Measurements from ENCODE around the gene IMMT. TPM values are rescaled to one million over a fixed set of nuclear protein-coding genes. Genes with fewer than 3 reads are reported as not detected.

The IMMT gene
- total and polyA plus RNA-seq, 2 experiments from 2014 or later, result 71.0 to 96.7 TPM

- TF ChIP-seq REST (IDR thresholded peaks at IDR 0.05; ENCODE audit: unreplicated experiment) (no peak), JUNB (IDR thresholded peaks at IDR 0.05; ENCODE audit: unreplicated experiment) (no peak), ZNF331 (CRISPR knock-in tag; IDR thresholded peaks at IDR 0.05; ENCODE audit: low read depth) (no peak), ETS1 (IDR thresholded peaks at IDR 0.05) (no peak)
Measured at GRCh38 chr2:86214503-86214832, 19.2 kb upstream of the IMMT start (continued).

GRCh38 chr2:86213699-86214502 is 18.6 kb upstream of the IMMT start:
- H3K9me2 ChIP-seq (ENCODE audit: insufficient read depth), result no peaks in the 10 kb centered on the region
- Mint-ChIP-seq H3K27me3 (ENCODE audit: insufficient read depth, low read depth, poor library complexity) (peaks cover 3% of the 10 kb centered on the region), H3K36me3 (ENCODE audit: low read depth) (peaks cover 39% of the 10 kb centered on the region), H3K27ac (no peak overlapping the region), H3K4me3 (no peak overlapping the region), H3K4me1 (peaks cover 9% of the 10 kb centered on the region; the same call in 1 of the 3 replicates), H3K9me3 (no peaks in the 10 kb centered on the region)
- no peaks in the 10 kb centered on the region for H4K20me1 ChIP-seq (replicated peaks; ENCODE audit: insufficient read depth)
- H3K36me3 ChIP-seq (ENCODE audit: insufficient read depth), result peaks cover 12% of the 10 kb centered on the region
- no peak overlapping the region for H3K4me3 ChIP-seq
- no peak overlapping the region for H3K4me2 ChIP-seq
- DNase-seq (ENCODE audit: low spot score) (no peak), ATAC-seq (no peak)
- no peaks in the 10 kb centered on the region for H3K79me2 ChIP-seq (replicated peaks; ENCODE audit: insufficient read depth)
- H3K4me1 ChIP-seq (ENCODE audit: insufficient read depth), result no peaks in the 10 kb centered on the region
- H3K27me3 ChIP-seq (ENCODE audit: insufficient read depth), result no peaks in the 10 kb centered on the region
- H2AFZ ChIP-seq, result no peak overlapping the region
- no peak overlapping the region for H3K27ac ChIP-seq (ENCODE audit: low read depth)
- H3F3A ChIP-seq (replicated peaks; ENCODE audit: low read depth), result 0 out of 2 replicates have a peak, but pooled peaks cover 2% of the 10 kb centered on the region
- TF ChIP-seq REST (IDR thresholded peaks at IDR 0.05; ENCODE audit: unreplicated experiment) (no peak), ZNF114 (CRISPR knock-in tag; IDR thresholded peaks at IDR 0.05) (no peak), STAT1 (IDR thresholded peaks at IDR 0.05; ENCODE audit: unreplicated experiment) (no peak), ZNF331 (CRISPR knock-in tag; IDR thresholded peaks at IDR 0.05; ENCODE audit: low read depth) (no peak), ETS1 (IDR thresholded peaks at IDR 0.05) (no peak), EZH2 (IDR thresholded peaks at IDR 0.05; ENCODE audit: low read depth, unreplicated experiment) (no peak), POLR2AphosphoS5 (IDR thresholded peaks at IDR 0.05; ENCODE audit: low read depth) (no peak)
